AG10803 (cell line): ENCODE measurements around the gene PTTG1IP.
"Not testable (repeated sequence)": the region's sequence is repeated elsewhere in the genome, so short reads cannot be mapped to it uniquely, and the experiment has no call there.

Experiments used
- DNase-seq: peaks from one replicate; pipeline ENCODE4 v3.0.0; 2010; ENCODE audit warnings: low read depth
- H3K4me3 ChIP-seq: 2 replicates; pipeline ENCODE4 v1.5.1; 2011; ENCODE audit warnings: mild to moderate bottlenecking, low read length, control low read depth
- TF ChIP-seq, protein P1 (sequence below): conservative IDR thresholded peaks from 2 replicates; pipeline ENCODE4 v1.5.1; 2011; ENCODE audit warnings: mild to moderate bottlenecking, low read length, control low read depth, inconsistent platforms

Gene PTTG1IP

DNA sequence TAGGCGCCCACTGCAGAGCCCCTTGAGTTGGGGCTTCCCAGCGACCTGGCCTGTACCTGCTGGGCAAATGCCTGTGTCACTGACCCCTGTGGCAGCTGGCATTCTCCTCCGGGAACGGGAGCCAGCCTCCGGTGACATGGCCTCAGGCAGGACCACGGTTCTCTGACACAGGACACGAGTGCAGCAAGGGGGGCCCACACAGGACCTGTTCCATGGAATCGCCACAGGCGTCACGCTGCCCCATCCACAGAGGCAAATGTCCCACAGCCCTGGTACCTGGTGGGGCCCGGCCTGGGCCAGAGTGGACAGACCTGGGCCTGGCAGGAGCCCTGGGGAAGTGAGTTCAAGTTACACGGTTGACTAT is 44.6 kb upstream of the PTTG1IP start:
- TF ChIP-seq, protein P1, sequence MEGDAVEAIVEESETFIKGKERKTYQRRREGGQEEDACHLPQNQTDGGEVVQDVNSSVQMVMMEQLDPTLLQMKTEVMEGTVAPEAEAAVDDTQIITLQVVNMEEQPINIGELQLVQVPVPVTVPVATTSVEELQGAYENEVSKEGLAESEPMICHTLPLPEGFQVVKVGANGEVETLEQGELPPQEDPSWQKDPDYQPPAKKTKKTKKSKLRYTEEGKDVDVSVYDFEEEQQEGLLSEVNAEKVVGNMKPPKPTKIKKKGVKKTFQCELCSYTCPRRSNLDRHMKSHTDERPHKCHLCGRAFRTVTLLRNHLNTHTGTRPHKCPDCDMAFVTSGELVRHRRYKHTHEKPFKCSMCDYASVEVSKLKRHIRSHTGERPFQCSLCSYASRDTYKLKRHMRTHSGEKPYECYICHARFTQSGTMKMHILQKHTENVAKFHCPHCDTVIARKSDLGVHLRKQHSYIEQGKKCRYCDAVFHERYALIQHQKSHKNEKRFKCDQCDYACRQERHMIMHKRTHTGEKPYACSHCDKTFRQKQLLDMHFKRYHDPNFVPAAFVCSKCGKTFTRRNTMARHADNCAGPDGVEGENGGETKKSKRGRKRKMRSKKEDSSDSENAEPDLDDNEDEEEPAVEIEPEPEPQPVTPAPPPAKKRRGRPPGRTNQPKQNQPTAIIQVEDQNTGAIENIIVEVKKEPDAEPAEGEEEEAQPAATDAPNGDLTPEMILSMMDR, result no peak
- H3K4me3 ChIP-seq, result no peak overlapping the region
- DNase-seq, result no peak

DNA sequence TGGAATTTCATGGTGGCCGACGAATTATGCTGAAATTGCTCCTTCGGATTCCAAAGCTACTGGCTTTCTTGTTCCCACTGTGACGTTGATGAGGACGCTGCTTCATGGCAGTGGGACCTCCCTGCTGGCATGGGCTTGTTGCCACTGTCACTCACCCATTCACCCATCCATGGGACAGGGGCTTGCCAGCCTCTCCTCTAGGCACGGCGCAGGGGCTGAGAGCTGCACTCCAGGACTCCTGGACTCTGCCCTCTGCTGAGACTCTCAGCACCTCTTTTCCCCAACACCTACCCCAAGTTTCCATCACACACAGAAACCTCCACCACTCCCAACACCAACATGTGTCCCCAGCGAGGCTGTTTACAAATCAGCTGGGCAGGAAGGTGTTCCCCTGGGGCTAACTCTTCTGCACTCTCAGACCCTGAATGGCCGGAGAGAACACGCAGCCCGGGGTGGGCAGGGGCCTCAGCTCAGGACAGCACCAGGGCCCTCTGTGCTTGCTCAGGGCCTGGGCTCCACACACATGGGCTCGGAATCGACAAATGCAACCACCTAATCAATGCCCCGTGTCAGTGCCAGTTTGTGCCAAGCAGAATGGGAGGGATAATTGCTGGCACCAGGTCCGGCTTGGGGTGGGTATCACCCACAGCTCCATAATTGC is 44.1 kb upstream of the PTTG1IP start:
- no peak for DNase-seq
- no peak overlapping the region for H3K4me3 ChIP-seq
- TF ChIP-seq, protein P1, result no peak

DNA sequence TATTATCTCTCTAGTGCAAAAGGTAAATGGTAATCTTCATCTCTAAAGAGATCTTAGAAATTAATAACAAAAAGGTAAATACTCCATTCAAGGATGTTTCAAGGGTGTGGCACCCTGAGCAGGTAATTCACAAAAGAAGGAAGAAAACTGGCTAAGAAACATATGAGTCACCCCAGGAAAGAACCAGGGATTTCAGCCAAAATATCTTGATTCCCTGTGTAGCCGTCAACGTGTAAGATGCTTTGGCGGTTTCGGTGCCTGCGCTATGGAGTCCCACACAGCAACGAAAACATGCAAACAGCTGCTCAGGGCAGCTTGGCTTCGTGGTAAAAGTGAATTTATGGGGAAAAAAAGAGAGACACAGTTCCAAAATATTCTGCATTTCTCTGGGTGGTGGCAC is 43.5 kb upstream of the PTTG1IP start:
- no peak for DNase-seq
- TF ChIP-seq, protein P1, result no peak
- no peak overlapping the region for H3K4me3 ChIP-seq

DNA sequence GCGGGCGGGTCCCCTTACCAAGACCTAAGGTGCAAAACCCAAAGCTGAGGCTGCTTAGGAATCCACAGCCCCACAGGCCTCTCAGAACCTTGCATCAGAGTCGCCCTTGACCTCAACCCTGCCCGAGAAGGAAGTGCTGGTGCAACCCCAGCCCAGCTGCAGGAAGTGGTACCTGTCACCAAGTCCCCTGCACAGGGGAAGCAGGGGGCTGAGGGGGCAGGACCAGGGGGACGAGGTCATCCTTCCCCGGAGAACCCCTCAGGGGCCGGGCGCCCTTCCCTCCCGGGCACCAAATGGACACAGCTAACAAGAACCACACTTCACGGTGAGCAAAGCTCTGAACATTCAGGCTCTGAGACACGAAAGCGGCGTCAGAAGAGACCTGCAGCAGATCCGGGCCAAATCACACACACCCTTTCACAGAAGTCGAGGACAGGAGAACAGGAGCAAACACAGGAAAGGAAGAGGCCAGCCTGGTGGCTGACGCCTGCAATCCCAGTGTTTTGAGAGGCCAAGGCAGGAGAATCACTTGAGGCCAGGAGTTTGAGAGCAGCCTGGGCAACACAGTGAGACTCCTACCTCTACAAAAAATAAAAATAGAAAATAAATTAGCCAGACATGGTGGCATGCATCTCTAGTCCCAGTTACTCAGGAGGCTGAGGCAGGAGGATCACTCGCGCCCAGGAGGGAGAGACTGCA is 40.8 kb upstream of the PTTG1IP start:
- no peak overlapping the region for H3K4me3 ChIP-seq
- DNase-seq, result no peak
- TF ChIP-seq, protein P1, result no peak

DNA sequence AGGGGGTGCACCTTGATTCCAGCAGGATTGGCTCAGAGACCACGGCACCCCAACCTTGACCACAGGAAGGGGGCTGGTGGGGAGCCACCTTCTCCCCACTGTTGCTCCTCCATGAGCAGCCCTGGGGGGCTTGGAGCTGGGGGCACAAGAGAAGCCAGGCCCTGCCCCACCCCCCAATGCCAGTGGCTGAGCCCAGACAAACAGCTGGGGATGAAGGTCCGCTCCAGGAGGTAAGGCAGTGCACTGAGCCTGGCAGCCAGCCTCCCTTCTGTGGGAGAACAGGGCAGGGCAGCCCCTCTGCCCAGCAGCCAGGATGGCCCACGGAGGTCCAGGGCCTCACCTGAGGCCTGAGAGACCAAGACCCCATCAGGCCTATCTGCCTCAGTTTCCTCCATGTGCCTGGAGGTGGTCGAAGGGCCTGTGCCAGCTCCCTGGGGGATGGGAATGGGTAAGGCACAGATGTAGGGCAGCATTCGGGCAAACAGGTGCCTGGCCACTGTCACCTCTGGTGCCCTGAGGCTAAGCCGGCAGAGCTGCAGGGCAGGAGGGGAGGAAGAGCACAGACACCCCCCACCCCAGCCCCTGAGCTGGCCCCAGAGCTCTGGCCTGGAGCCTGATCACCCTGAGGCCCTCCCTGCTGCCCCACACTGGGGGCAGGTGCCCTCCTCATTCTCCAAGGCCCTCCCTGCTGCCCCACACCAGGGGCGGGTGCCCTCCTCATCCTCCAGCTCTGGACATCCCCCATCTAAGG is 40.1 kb upstream of the PTTG1IP start:
- DNase-seq, result no peak
- TF ChIP-seq, protein P1, result no peak
- no peak overlapping the region for H3K4me3 ChIP-seq

DNA sequence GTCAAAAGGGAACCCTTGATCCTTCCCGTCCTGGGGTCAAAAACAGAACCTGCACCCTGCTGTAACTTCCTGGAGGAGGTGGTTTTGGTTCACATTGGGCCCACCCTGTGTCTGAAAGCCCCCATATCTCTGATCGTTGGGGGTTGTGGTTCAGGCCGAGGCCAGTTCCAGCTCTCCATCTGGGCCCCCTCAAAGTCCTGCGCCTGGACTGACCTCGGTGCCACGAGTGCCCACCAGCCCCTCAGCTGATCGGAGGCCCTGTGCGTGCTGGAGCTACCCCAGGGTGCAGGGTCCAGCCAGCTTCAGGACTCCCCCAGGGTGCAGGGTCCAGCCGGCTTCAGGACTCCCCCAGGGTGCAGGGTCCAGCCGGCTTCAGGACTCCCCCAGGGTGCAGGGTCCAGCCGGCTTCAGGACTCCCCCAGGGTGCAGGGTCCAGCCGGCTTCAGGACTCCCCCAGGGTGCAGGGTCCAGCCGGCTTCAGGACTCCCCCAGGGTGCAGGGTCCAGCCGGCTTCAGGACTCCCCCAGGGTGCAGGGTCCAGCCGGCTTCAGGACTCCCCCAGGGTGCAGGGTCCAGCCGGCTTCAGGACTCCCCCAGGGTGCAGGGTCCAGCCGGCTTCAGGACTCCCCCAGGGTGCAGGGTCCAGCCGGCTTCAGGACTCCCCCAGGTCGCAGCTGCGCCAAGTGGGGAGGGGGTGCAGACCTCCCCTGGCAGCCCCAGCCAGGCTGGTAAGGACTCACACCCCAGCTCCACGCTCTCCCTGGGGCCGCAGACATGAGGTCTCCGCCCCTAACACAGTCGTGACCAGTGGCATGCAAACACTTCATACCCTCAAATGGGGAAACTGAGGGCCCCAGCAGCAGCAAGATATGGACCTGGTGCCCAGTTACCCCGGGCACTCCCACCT is 39.3 kb upstream of the PTTG1IP start:
- DNase-seq, H3K4me3 ChIP-seq: not testable (repeated sequence)

DNA sequence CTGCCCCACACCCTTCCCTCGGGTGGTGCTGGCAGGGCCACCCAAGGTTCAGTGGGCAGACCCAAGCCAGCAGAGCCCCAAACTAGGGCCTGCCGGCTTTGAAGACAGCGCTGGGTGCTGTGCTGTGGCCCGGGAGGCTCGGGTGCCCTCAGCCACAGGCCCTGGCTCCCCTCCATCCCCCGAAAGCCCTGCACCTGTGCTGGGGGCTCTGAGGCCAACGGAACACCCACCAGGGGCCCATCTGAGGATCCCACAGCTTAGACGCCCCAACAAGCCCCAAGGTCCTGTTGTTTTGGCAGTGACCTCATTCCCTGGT is 38.6 kb upstream of the PTTG1IP start:
- TF ChIP-seq, protein P1, result no peak
- DNase-seq, result no peak
- H3K4me3 ChIP-seq, result no peak overlapping the region
